Mesenchymal stem cell (in vitro differentiated cells and primary cell): ENCODE measurements around the gene SIT1.
A peak's percentile ranks its signal among the peaks of the same experiment; 100 is the strongest.

Source experiments
- DNase-seq: peaks from one replicate; pipeline ENCODE4 v3.0.0-alpha.2; 2013
- H2AFZ ChIP-seq: one replicate; pipeline ENCODE4 v1.6.1; 2013; ENCODE audit warnings: low read depth, mild to moderate bottlenecking, control low read depth, inconsistent platforms, low read length, moderate library complexity
- H2AK5ac ChIP-seq: 2 replicates; pipeline ENCODE4 v1.6.1; 2013; ENCODE audit warnings: low read length, moderate library complexity, mild to moderate bottlenecking, inconsistent platforms; ENCODE audit not compliant: severe bottlenecking
- H2BK120ac ChIP-seq: one replicate; pipeline ENCODE4 v1.6.1; 2013; ENCODE audit warnings: low read depth, mild to moderate bottlenecking, inconsistent platforms, low read length, moderate library complexity
- H2BK12ac ChIP-seq, 2 experiments: one replicate each; pipeline ENCODE4 v1.6.1; 2013; ENCODE audit warnings: inconsistent platforms in 2 of 2, low read length in 2 of 2, mild to moderate bottlenecking in 2 of 2, moderate library complexity in 2 of 2, control low read depth in 1 of 2
- H2BK15ac ChIP-seq: one replicate; pipeline ENCODE4 v1.6.1; 2013; ENCODE audit warnings: mild to moderate bottlenecking, low read depth, inconsistent platforms; ENCODE audit not compliant: poor library complexity, severe bottlenecking
- H2BK5ac ChIP-seq: 2 replicates; pipeline ENCODE4 v1.6.1; 2013; ENCODE audit warnings: low read depth, mild to moderate bottlenecking, low read length, control low read depth, inconsistent platforms; ENCODE audit not compliant: poor library complexity, severe bottlenecking
- H3K14ac ChIP-seq, 2 experiments: one replicate each; pipeline ENCODE4 v1.6.1; 2013; ENCODE audit warnings: inconsistent platforms in 2 of 2, low read length in 2 of 2, control low read depth in 1 of 2, mild to moderate bottlenecking in 1 of 2, moderate library complexity in 1 of 2
- H3K18ac ChIP-seq, 2 experiments: one replicate each; pipeline ENCODE4 v1.6.1; 2013; ENCODE audit warnings: inconsistent platforms in 2 of 2, low read length in 2 of 2, control low read depth in 1 of 2, low read depth in 1 of 2, mild to moderate bottlenecking in 1 of 2
- H3K23ac ChIP-seq, 2 experiments: one replicate each; pipeline ENCODE4 v1.6.1; 2013; ENCODE audit warnings: inconsistent platforms in 2 of 2, low read length in 2 of 2, mild to moderate bottlenecking in 2 of 2, moderate library complexity in 2 of 2, control low read depth in 1 of 2
- H3K27ac ChIP-seq: 2 replicates; pipeline ENCODE4 v1.5.1; 2013; ENCODE audit warnings: mild to moderate bottlenecking, moderate library complexity, low read length, control low read depth, inconsistent platforms; ENCODE audit not compliant: poor library complexity, severe bottlenecking
- H3K27me3 ChIP-seq, 2 experiments: 2 replicates each; pipeline versions ENCODE4 v1.6.1 to v1.7.0; 2013; ENCODE audit warnings: low read length in 2 of 2, mild to moderate bottlenecking in 2 of 2, moderate library complexity in 2 of 2, control low read depth in 1 of 2, inconsistent platforms in 1 of 2; ENCODE audit not compliant: control insufficient read depth in 1 of 2, insufficient read depth in 1 of 2
- H3K36me3 ChIP-seq, 2 experiments: 2 replicates each; pipeline versions ENCODE4 v1.6.1 to v1.7.0; 2013; ENCODE audit warnings: low read length in 2 of 2, control low read depth in 1 of 2, inconsistent platforms in 1 of 2, low read depth in 1 of 2, mild to moderate bottlenecking in 1 of 2; ENCODE audit not compliant: insufficient read depth in 2 of 2, control insufficient read depth in 1 of 2
- H3K4ac ChIP-seq, 2 experiments: one replicate each; pipeline ENCODE4 v1.6.1; 2013; ENCODE audit warnings: inconsistent platforms in 2 of 2, low read length in 2 of 2, mild to moderate bottlenecking in 2 of 2, moderate library complexity in 2 of 2, control low read depth in 1 of 2, low read depth in 1 of 2
- H3K4me1 ChIP-seq: 2 replicates; pipeline ENCODE4 v1.6.1; 2013; ENCODE audit warnings: low read depth, low read length, control low read depth; ENCODE audit not compliant: control insufficient read depth, insufficient read depth
- H3K4me2 ChIP-seq: 2 replicates; pipeline ENCODE4 v1.6.1; 2013; ENCODE audit warnings: low read length, mild to moderate bottlenecking, inconsistent platforms; ENCODE audit not compliant: poor library complexity, severe bottlenecking
- H3K4me3 ChIP-seq, 2 experiments: 2 replicates each; pipeline versions ENCODE4 v1.5.1 to v1.7.0; 2013; ENCODE audit warnings: low read length in 2 of 2, mild to moderate bottlenecking in 2 of 2, control low read depth in 1 of 2, low read depth in 1 of 2; ENCODE audit not compliant: insufficient read depth in 1 of 2
- H3K79me1 ChIP-seq: replicated peaks from 2 replicates; pipeline ENCODE4 v1.6.1; 2013; ENCODE audit warnings: mild to moderate bottlenecking, control low read depth, low read length, inconsistent platforms; ENCODE audit not compliant: poor library complexity, severe bottlenecking
- H3K9ac ChIP-seq: 2 replicates; pipeline ENCODE4 v1.7.0; 2013; ENCODE audit warnings: mild to moderate bottlenecking, low read length, moderate library complexity
- H3K9me3 ChIP-seq: 2 replicates; pipeline ENCODE4 v1.7.0; 2013; ENCODE audit warnings: mild to moderate bottlenecking, low read length; ENCODE audit not compliant: control insufficient read depth
- H4K8ac ChIP-seq: one replicate; pipeline ENCODE4 v1.6.1; 2013; ENCODE audit warnings: inconsistent platforms, mild to moderate bottlenecking, low read length, moderate library complexity
- H4K91ac ChIP-seq: one replicate; pipeline ENCODE4 v1.6.1; 2013; ENCODE audit warnings: mild to moderate bottlenecking, low read length, inconsistent platforms
- WGBS: methylation state at CpG from one replicate; pipeline ENCODE4 v1.1.7; 2013; ENCODE audit warnings: mixed read lengths; 5-methylcytosine and 5-hydroxymethylcytosine counted together

The SIT1 gene

GRCh38 chr9:35618854-35619799 is 31.6 kb downstream of the SIT1 start:
- Histone ChIP-seq H3K9ac (no peak overlapping the region), H3K4me1 (peaks cover 7% of the 10 kb centered on the region), H3K18ac (no peak overlapping the region), H4K91ac (no peak overlapping the region), H2BK5ac (no peak overlapping the region), H3K9me3 (no peaks in the 10 kb centered on the region), H3K14ac (no peak overlapping the region), H2AFZ (no peak overlapping the region), H3K36me3 (no peaks in the 10 kb centered on the region), H3K4me3 (no peak overlapping the region), H2AK5ac (no peak overlapping the region), H3K23ac (no peak overlapping the region), H3K27ac (no peak overlapping the region), H2BK15ac (no peak overlapping the region), H2BK12ac (no peak overlapping the region), H2BK120ac (no peak overlapping the region), H3K27me3 (peaks cover 0 to 61% of the 10 kb centered on the region in 2 experiments), H3K4me2 (no peak overlapping the region), H3K79me1 (no peaks in the 10 kb centered on the region), H4K8ac (no peak overlapping the region), H3K4ac (no peak overlapping the region)
- DNase-seq, result no peak
- 92% methylated on average over 16 of the region's 17 CpGs for WGBS

GRCh38 chr9:35618325-35618727 is 32.4 kb downstream of the SIT1 start, which contains the start of gene CD72:
CD72 (minus strand) TSS chr9:35618413; CDS start chr9:35618303, 110 bp downstream.
- Histone ChIP-seq H3K9me3 (no peaks in the 10 kb centered on the region), H2BK5ac (no peak within 1 kb of the TSS), H3K9ac (peak within 1 kb of the TSS; percentile 89), H4K91ac (no peak within 1 kb of the TSS), H2BK120ac (no peak within 1 kb of the TSS), H2BK15ac (peak within 1 kb of the TSS; percentile 8), H3K23ac (no peak within 1 kb of the TSS), H3K18ac (no peak within 1 kb of the TSS), H3K14ac (no peak within 1 kb of the TSS), H3K36me3 (no peaks in the 10 kb centered on the region), H2AK5ac (no peak within 1 kb of the TSS), H3K4ac (no peak within 1 kb of the TSS), H2AFZ (peak within 1 kb of the TSS; percentile 32), H3K27me3 (peaks cover 0 to 61% of the 10 kb centered on the region in 2 experiments), H3K4me3 (peak within 1 kb of the TSS in 1 of 2 experiments; percentile 76), H3K79me1 (no peaks in the 10 kb centered on the region), H3K4me2 (peak within 1 kb of the TSS; percentile 76), H3K4me1 (peaks cover 7% of the 10 kb centered on the region), H2BK12ac (no peak within 1 kb of the TSS), H3K27ac (no peak within 1 kb of the TSS), H4K8ac (no peak within 1 kb of the TSS)
- DNase-seq, result no peak
- 89% methylated on average over 7 of the region's 7 CpGs for WGBS

- Histone ChIP-seq H2AFZ (no peak overlapping the region), H3K27me3 (peaks cover 0 to 65% of the 10 kb centered on the region in 2 experiments), H3K23ac (no peak overlapping the region), H3K4ac (no peak overlapping the region), H4K91ac (no peak overlapping the region), H2AK5ac (no peak overlapping the region), H2BK120ac (no peak overlapping the region), H3K4me3 (peak overlapping the region in 1 of 2 experiments; percentile 76), H2BK12ac (no peak overlapping the region), H2BK5ac (no peak overlapping the region), H3K9ac (peak overlapping the region; percentile 89), H3K18ac (no peak overlapping the region), H3K27ac (no peak overlapping the region), H2BK15ac (no peak overlapping the region), H3K9me3 (no peaks in the 10 kb centered on the region), H3K36me3 (peaks cover 0 to 3% of the 10 kb centered on the region in 2 experiments), H3K14ac (no peak overlapping the region), H4K8ac (no peak overlapping the region), H3K79me1 (no peaks in the 10 kb centered on the region), H3K4me2 (no peak overlapping the region), H3K4me1 (peaks cover 7% of the 10 kb centered on the region)
- 82% methylated on average over 8 of the region's 8 CpGs for WGBS
- no peak for DNase-seq
Measured at GRCh38 chr9:35617548-35617947, 33.2 kb downstream of the SIT1 start.

- WGBS, result 8% methylated on average over 51 of the region's 51 CpGs
- Histone ChIP-seq H3K4ac (no peak overlapping the region), H2BK120ac (no peak overlapping the region), H2BK5ac (no peak overlapping the region), H3K36me3 (peaks cover 0 to 3% of the 10 kb centered on the region in 2 experiments), H3K27me3 (peaks cover 0 to 65% of the 10 kb centered on the region in 2 experiments), H3K4me1 (peaks cover 7% of the 10 kb centered on the region), H3K18ac (no peak overlapping the region), H2AK5ac (no peak overlapping the region), H3K9ac (peak overlapping the region; percentile 89), H3K4me3 (peak overlapping the region; percentile 41 to 76), H3K9me3 (no peaks in the 10 kb centered on the region), H3K27ac (no peak overlapping the region), H2BK15ac (no peak overlapping the region), H3K79me1 (no peaks in the 10 kb centered on the region), H3K4me2 (peak overlapping the region; percentile 76), H3K23ac (no peak overlapping the region), H4K91ac (no peak overlapping the region), H2AFZ (peak overlapping the region; percentile 32), H3K14ac (peak overlapping the region in 1 of 2 experiments; percentile 58), H4K8ac (peak overlapping the region; percentile 55), H2BK12ac (no peak overlapping the region)
- DNase-seq, result peak; percentile 77
Measured at GRCh38 chr9:35616681-35617459, 33.9 kb downstream of the SIT1 start.
